Calu3 (cell line): ENCODE results near the gene CYP3A5. TPM values are rescaled to one million over a fixed set of nuclear protein-coding genes. Genes with fewer than 3 reads are reported as not detected.

Experiments
- BruUV-seq: library from RNA; stranded (reverse); fragments of 400-500 nt; replicated peaks from 2 replicates; lab custom pipeline; 2021; lab: Mats Ljungman, UMichigan
- CTCF ChIA-PET: fragments of 300-600 bp; sonication (Branson Sonifier 250); formaldehyde crosslinking; loops from one replicate; lab custom pipeline; 2022; ENCODE audit warnings: antibody characterized with exemption; lab: Charles Lee
- DNase-seq: peaks from one replicate; pipeline ENCODE4 v3.0.0; 2022
- H3K27ac Mint-ChIP-seq: one replicate; pipeline ENCODE4 v1.8.0; 2022; ENCODE audit warnings: mixed read lengths; ENCODE audit not compliant: unreplicated experiment
- H3K27me3 Mint-ChIP-seq: one replicate; pipeline ENCODE4 v1.8.0; 2022; ENCODE audit warnings: mixed read lengths; ENCODE audit not compliant: unreplicated experiment
- H3K36me3 Mint-ChIP-seq: one replicate; pipeline ENCODE4 v1.8.0; 2022; ENCODE audit warnings: mild to moderate bottlenecking, moderate library complexity, mixed read lengths; ENCODE audit not compliant: insufficient read depth, unreplicated experiment
- H3K4me1 Mint-ChIP-seq: one replicate; pipeline ENCODE4 v1.8.0; 2022; ENCODE audit warnings: mild to moderate bottlenecking, low read depth, mixed read lengths; ENCODE audit not compliant: unreplicated experiment
- H3K4me3 Mint-ChIP-seq: one replicate; pipeline ENCODE4 v1.8.0; 2022; ENCODE audit warnings: mild to moderate bottlenecking, low read depth, moderate library complexity, mixed read lengths; ENCODE audit not compliant: unreplicated experiment
- H3K9me3 Mint-ChIP-seq: one replicate; pipeline ENCODE4 v1.8.0; 2022; ENCODE audit warnings: low read depth, mixed read lengths; ENCODE audit not compliant: unreplicated experiment
- intact Hi-C: fragments of 100-400 bp; cut with micrococcal nuclease; formaldehyde crosslinking; loops from one replicate; pipeline ENCODE4 v1.10.0; 2022; ENCODE audit not compliant: unreplicated experiment
- total RNA-seq: library from RNA; stranded (reverse); gene quantifications from 2 replicates; pipeline ENCODE4 v1.2.3, GENCODE V29; 2022
- TF ChIP-seq, protein P1 (sequence below): fragments of 200-600 bp; IDR thresholded peaks from one replicate; pipeline ENCODE4 v1.8.0; 2022; ENCODE audit warnings: antibody characterized with exemption; ENCODE audit not compliant: unreplicated experiment

CYP3A5 gene
- total RNA-seq, 1 experiment from 2014 or later, result 44.9 TPM

DNA sequence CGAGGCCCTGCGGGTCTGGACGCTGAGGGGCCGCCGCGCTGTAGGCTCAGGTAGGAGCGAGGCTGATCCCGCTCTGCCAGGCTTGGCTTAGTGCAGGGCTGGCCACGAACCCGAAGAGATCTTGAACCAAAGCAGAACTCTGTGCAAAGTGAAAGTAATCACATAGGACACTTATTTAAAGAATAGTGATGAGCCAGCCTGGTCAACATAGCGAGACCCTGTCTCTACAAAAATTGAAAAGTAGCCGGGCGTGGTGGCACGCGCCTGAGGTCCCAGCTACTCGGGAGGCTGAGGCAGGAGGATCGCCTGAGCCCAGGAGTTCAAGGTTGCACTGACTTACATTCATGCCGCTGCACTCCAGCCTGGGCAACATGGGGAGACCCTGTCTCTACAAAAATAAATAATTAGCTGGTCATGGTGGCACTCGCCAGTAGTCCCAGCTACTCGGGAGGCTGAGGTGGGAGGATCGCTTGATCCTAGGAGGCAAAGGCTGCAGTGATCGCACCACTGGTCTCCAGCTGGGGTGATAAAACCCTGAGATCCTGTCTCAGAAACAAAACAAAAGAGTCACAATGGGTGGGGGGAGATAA, 62.5 kb downstream of the CYP3A5 start:
- Mint-ChIP-seq H3K9me3 (no peaks in the 10 kb centered on the region), H3K27me3 (peaks cover 4% of the 10 kb centered on the region), H3K4me3 (peak overlapping the region; percentile 83), H3K36me3 (peaks cover 35% of the 10 kb centered on the region), H3K4me1 (peaks cover 33% of the 10 kb centered on the region), H3K27ac (peak overlapping the region; percentile 73)
- TF ChIP-seq, protein P1, sequence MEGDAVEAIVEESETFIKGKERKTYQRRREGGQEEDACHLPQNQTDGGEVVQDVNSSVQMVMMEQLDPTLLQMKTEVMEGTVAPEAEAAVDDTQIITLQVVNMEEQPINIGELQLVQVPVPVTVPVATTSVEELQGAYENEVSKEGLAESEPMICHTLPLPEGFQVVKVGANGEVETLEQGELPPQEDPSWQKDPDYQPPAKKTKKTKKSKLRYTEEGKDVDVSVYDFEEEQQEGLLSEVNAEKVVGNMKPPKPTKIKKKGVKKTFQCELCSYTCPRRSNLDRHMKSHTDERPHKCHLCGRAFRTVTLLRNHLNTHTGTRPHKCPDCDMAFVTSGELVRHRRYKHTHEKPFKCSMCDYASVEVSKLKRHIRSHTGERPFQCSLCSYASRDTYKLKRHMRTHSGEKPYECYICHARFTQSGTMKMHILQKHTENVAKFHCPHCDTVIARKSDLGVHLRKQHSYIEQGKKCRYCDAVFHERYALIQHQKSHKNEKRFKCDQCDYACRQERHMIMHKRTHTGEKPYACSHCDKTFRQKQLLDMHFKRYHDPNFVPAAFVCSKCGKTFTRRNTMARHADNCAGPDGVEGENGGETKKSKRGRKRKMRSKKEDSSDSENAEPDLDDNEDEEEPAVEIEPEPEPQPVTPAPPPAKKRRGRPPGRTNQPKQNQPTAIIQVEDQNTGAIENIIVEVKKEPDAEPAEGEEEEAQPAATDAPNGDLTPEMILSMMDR, result no peak
- no TSS peak for BruUV-seq
- CTCF ChIA-PET, result interaction anchor here (0.5 to 1.7 kb wide), 2 partner anchors 92 to 301 kb away, joined by 3 to 12 read pairs; no protein-coding TSS in a partner anchor
- no peak for DNase-seq
- intact Hi-C loops, result loop anchor here (10.0 kb wide), 1 partner anchor 122 kb away; no protein-coding TSS in a partner anchor

DNA sequence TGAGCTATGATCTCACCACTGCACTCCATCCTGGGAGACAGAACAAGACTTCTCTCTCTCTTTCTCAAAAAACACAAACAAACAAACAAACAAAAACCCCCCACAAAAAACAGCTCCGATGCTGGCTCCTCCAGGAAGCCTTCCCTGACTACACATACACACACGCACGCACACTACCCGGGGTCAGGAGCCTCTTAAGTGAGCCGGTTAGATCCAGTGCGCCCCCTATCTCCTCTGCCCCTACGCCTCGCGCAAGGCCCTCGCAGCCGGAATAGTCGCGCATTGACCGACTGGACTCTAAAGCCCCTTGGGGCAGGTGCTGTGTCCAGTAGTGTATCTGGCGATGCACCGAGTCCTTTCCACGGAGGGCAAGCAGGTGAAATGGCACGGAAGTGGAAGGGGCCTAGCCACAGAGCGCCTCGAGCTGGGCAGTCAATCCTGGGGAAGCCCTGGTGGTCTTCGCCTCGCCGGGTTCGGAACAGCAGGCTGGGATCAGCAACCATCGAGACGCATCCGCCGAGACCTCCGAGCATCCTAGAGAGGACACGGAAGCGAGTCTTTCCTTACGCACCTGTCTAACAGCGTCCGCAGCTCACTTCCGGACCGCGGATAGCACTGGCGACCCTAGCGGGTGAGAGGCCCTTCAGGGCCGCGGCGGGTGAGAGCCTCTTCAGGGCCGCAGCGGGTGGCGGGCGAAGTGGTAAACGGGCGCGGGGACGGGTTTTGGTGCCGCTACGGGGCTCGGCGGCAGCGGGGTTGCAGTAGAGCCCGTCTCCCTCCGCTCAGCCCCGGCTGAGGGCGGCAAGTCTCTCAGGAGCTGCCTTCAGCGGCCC, 63.2 kb downstream of the CYP3A5 start, which contains the start of gene ZSCAN25:
Gene ZSCAN25, plus strand, starts transcription at position 588 of the 833 bp plus-strand sequence. CDS start 2,661 bp downstream, outside the sequence.
- peaks cover 35% of the 10 kb centered on the region for H3K36me3 Mint-ChIP-seq
- CTCF ChIA-PET, result interaction anchor here (0.5 to 1.7 kb wide), 3 partner anchors 91 to 302 kb away, joined by 3 to 12 read pairs (median 3); partner anchors contain the start of gene ZNF789
- peak within 1 kb of the TSS; percentile 73 for H3K27ac Mint-ChIP-seq
- no peaks in the 10 kb centered on the region for H3K9me3 Mint-ChIP-seq
- peak within 1 kb of the TSS; percentile 83 for H3K4me3 Mint-ChIP-seq
- peaks cover 33% of the 10 kb centered on the region for H3K4me1 Mint-ChIP-seq
- TF ChIP-seq, protein P1, result no peak
- peaks cover 11% of the 10 kb centered on the region for H3K27me3 Mint-ChIP-seq
- DNase-seq, result peak; percentile 85
- intact Hi-C loops, result loop anchor here (10.0 kb wide), 1 partner anchor 122 kb away; no protein-coding TSS in a partner anchor
- no TSS peak for BruUV-seq

DNA sequence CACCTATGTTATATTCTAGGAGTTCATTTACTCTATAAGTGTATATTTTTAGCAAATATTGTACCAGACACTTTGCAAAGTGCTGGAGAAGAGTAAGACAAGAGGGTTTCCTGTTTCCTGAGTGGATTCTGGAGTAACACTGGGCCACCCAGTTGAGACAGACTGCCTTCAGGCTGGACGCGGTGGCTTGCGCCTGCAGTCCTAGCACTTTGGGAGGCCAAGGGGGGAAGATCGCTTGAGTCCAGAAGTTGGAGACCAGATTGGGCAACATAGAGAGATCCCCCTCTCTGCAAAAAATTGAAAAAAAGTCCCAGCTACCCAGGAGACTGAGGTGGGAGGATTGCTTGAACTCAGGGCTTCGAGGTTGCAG, 63.8 kb downstream of the CYP3A5 start:
- Mint-ChIP-seq H3K9me3 (no peaks in the 10 kb centered on the region), H3K27ac (peak overlapping the region; percentile 73)
- CTCF ChIA-PET, result interaction anchor here (1.5 to 1.7 kb wide), 2 partner anchors 91 to 143 kb away, joined by 3 to 12 read pairs; partner anchors contain the start of gene ZNF789

DNA sequence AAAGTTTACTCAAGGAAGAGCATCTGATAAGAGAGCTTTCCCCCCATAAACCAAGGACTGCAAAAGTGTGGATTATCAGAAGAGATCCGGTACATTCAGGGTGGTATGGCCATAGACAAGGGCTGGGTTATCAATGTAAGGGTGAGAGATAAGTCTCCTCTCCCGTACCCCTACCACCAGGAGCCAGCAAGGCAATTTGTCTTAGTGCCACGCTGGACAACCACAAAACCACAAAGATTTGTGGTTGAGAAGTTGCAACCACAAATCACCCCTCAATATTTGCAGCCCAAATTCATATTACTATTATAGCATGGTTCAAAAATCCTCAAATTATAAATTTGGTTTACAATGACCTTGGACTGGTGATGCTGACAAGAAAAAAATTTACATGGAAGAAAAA, 65.3 kb downstream of the CYP3A5 start:
- TF ChIP-seq, protein P1, result no peak
- H3K27me3 Mint-ChIP-seq, result peaks cover 32% of the 10 kb centered on the region
- H3K4me1 Mint-ChIP-seq, result peaks cover 33% of the 10 kb centered on the region
- CTCF ChIA-PET, result no interaction called here
- no peak overlapping the region for H3K4me3 Mint-ChIP-seq
- DNase-seq, result no peak
- intact Hi-C loops, result loop anchor here (10.0 kb wide), 1 partner anchor 120 kb away; no protein-coding TSS in a partner anchor
- peaks cover 26% of the 10 kb centered on the region for H3K36me3 Mint-ChIP-seq
- H3K27ac Mint-ChIP-seq, result no peak overlapping the region
- BruUV-seq, result no TSS peak
- no peaks in the 10 kb centered on the region for H3K9me3 Mint-ChIP-seq

More for the DNA sequence above, 63.8 kb downstream of the CYP3A5 start:
- intact Hi-C loops, result loop anchor here (10.0 kb wide), 1 partner anchor 121 kb away; no protein-coding TSS in a partner anchor
- Mint-ChIP-seq H3K36me3 (peaks cover 35% of the 10 kb centered on the region), H3K27me3 (peaks cover 17% of the 10 kb centered on the region), H3K4me1 (peaks cover 33% of the 10 kb centered on the region), H3K4me3 (peak overlapping the region; percentile 83)
- DNase-seq, result no peak
- BruUV-seq, result no TSS peak
- TF ChIP-seq, protein P1, result no peak
